ENCODE data around the gene C1R. TPM values are rescaled to one million over a fixed set of nuclear protein-coding genes. Genes with fewer than 3 reads are reported as not detected.

Gene C1R
- 140 TPM for polyA plus RNA-seq (ENCODE audit: insufficient read length)

- peak; percentile 86 for DNase-seq
These were observed at the start of gene C1R for GRCh38 chr12:7092229-7092985. Gene C1R, minus strand, starts transcription at chr12:7092445. Its CDS starts 57 bp downstream, at chr12:7092388.

- DNase-seq: no peak
These were observed 49.2 kb upstream of the C1R start for GRCh38 chr12:7141351-7142005.

GRCh38 chr12:7139200-7139599, 47.0 kb upstream of the C1R start:
- no peak for DNase-seq

- DNase-seq: no peak
These were observed 45.7 kb upstream of the C1R start for GRCh38 chr12:7137908-7138307.

GRCh38 chr12:7136676-7137075, 44.4 kb upstream of the C1R start:
- DNase-seq: no peak

- DNase-seq: no peak
These were observed 43.8 kb upstream of the C1R start for GRCh38 chr12:7136071-7136470.

GRCh38 chr12:7134396-7135166, 42.3 kb upstream of the C1R start:
- DNase-seq: no peak

GRCh38 chr12:7131502-7131866, 39.2 kb upstream of the C1R start:
- no peak for DNase-seq

- peak; percentile 39 for DNase-seq
These were observed 38.7 kb upstream of the C1R start for GRCh38 chr12:7130701-7131501.

- DNase-seq: peak; percentile 87
These were observed 37.8 kb upstream of the C1R start, which contains the start of gene CLSTN3 for GRCh38 chr12:7129872-7130691. Gene CLSTN3, plus strand, starts transcription at chr12:7130371. Its CDS starts 278 bp downstream, at chr12:7130649.

GRCh38 chr12:7129287-7129871, 37.1 kb upstream of the C1R start:
- DNase-seq: no peak

GRCh38 chr12:7128681-7129286, 36.5 kb upstream of the C1R start, which contains the start of gene RBP5:
Gene RBP5, minus strand, starts transcription at chr12:7128889. Its CDS starts 114 bp downstream, at chr12:7128775.
- no peak for DNase-seq

GRCh38 chr12:7127916-7128626, 35.8 kb upstream of the C1R start:
- no peak for DNase-seq

- no peak for DNase-seq
These were observed 33.5 kb upstream of the C1R start for GRCh38 chr12:7125632-7126227.

GRCh38 chr12:7123806-7124522, 31.7 kb upstream of the C1R start:
- no peak for DNase-seq

GRCh38 chr12:7122811-7123769, 30.8 kb upstream of the C1R start:
- peak; percentile 75 for DNase-seq

- DNase-seq: no peak
These were observed 29.1 kb upstream of the C1R start for GRCh38 chr12:7121324-7121723.

- DNase-seq: no peak
These were observed 27.9 kb upstream of the C1R start for GRCh38 chr12:7120166-7120565.
